ENCODE data around the gene U2SURP. TPM values are rescaled to one million over a fixed set of nuclear protein-coding genes. Genes with fewer than 3 reads are reported as not detected.

Gene U2SURP
- total RNA-seq, 1 donor from 2014 or later, result 40.8 TPM

DNA sequence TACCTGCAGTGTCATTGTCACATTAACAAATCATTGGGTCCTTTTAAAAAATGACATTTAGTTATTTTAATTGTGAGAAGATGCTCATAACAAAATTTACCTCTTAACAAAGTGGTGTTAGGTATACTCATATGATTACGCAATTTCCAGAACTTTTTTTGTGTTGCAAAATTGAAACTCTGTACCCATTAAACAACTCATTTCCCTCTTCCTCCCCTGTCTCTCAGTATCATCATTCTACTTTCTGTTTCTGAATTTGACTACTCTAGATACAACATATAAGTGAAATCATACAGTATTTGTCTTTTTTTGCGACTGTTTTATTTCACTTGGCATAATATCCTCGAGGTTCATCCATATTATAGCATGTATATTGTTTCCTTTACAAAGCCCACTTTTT is 59.5 kb downstream of the U2SURP start:
- DNase-seq (ENCODE audit: low read depth) (peak; percentile 35), FAIRE-seq (no peak)
- TF ChIP-seq, protein P1, sequence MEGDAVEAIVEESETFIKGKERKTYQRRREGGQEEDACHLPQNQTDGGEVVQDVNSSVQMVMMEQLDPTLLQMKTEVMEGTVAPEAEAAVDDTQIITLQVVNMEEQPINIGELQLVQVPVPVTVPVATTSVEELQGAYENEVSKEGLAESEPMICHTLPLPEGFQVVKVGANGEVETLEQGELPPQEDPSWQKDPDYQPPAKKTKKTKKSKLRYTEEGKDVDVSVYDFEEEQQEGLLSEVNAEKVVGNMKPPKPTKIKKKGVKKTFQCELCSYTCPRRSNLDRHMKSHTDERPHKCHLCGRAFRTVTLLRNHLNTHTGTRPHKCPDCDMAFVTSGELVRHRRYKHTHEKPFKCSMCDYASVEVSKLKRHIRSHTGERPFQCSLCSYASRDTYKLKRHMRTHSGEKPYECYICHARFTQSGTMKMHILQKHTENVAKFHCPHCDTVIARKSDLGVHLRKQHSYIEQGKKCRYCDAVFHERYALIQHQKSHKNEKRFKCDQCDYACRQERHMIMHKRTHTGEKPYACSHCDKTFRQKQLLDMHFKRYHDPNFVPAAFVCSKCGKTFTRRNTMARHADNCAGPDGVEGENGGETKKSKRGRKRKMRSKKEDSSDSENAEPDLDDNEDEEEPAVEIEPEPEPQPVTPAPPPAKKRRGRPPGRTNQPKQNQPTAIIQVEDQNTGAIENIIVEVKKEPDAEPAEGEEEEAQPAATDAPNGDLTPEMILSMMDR (IDR thresholded peaks at IDR 0.05; ENCODE audit: insufficient read depth, low read length, severe bottlenecking), result no peak
- no peaks in the 10 kb centered on the region for H3K36me3 ChIP-seq (ENCODE audit: control insufficient read depth, insufficient read depth, low read length)
- no peak overlapping the region for H3K4me3 ChIP-seq (ENCODE audit: low read depth, low read length)
- H3K27me3 ChIP-seq (ENCODE audit: control insufficient read depth, insufficient read depth, low read length), result no peaks in the 10 kb centered on the region

DNA sequence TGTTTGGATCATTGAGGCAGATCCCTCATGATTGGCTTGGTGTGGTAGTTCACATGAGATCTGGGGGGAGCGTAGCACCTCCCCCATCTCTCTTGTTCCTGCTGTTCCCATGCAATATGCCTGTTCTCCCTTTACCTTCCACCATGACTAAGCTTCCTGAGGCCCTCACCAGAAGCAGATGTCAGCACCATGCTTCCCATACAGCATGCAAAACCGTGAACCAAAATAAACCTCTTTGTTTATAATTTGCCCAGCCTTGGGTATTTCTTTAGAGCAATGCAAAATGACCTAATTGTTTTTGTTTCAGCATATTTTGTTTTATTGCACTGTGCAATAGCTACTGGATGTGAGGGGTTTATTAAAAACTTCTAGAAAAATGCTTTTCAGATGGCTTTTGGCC is 61.6 kb downstream of the U2SURP start:
- TF ChIP-seq, protein P1 (IDR thresholded peaks at IDR 0.05; ENCODE audit: insufficient read depth, low read length, severe bottlenecking), result no peak
- no peak overlapping the region for H3K4me3 ChIP-seq (ENCODE audit: low read depth, low read length)
- DNase-seq (ENCODE audit: low read depth) (no peak), FAIRE-seq (peak; percentile 66)
- H3K27me3 ChIP-seq (ENCODE audit: control insufficient read depth, insufficient read depth, low read length), result no peaks in the 10 kb centered on the region
- H3K36me3 ChIP-seq (ENCODE audit: control insufficient read depth, insufficient read depth, low read length), result no peaks in the 10 kb centered on the region

DNA sequence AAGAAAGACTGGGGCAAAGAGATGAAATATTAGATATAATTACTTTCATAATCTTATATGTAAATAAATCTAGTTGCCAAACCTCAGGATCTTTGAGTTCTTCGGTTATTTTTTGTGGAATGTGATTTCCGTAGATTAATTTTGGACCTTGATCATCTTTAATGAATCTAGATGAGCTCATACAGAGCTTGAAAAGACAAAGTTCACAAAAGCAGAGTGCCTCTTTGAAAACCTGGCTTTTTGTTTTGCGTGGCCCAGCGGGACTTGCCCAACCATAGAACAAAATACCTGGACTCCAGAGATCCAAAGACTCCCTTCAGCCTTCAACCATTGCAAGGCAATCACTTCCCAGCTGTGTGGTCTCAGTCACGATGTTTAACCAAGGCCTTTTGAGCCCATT is 63.4 kb downstream of the U2SURP start:
- DNase-seq (ENCODE audit: low read depth) (no peak), FAIRE-seq (no peak)
- no peaks in the 10 kb centered on the region for H3K27me3 ChIP-seq (ENCODE audit: control insufficient read depth, insufficient read depth, low read length)
- no peak overlapping the region for H3K4me3 ChIP-seq (ENCODE audit: low read depth, low read length)
- TF ChIP-seq, protein P1 (IDR thresholded peaks at IDR 0.05; ENCODE audit: insufficient read depth, low read length, severe bottlenecking), result no peak
- no peaks in the 10 kb centered on the region for H3K36me3 ChIP-seq (ENCODE audit: control insufficient read depth, insufficient read depth, low read length)

DNA sequence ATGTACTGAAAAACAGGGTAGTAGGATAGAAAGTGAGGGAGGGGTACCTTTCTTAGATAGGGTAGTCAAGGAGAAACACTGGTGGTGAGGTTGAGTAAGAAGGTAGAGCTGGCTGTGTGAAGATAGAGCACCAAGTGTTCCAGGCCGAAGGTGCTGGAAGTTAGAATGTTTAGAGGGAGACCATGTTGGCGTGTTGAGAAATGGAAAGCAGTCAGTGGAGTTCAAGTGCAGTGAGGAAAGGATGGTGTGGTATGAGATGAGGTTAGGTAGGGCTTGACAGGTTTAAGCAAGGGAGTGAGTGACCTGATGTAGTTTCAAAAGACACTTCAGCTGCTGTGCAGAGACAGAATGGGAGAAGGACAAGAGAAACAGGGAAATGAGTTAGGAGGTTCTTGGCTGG is 64.0 kb downstream of the U2SURP start:
- TF ChIP-seq, protein P1 (IDR thresholded peaks at IDR 0.05; ENCODE audit: insufficient read depth, low read length, severe bottlenecking), result no peak
- no peaks in the 10 kb centered on the region for H3K27me3 ChIP-seq (ENCODE audit: control insufficient read depth, insufficient read depth, low read length)
- no peak overlapping the region for H3K4me3 ChIP-seq (ENCODE audit: low read depth, low read length)
- FAIRE-seq (no peak), DNase-seq (ENCODE audit: low read depth) (no peak)
- no peaks in the 10 kb centered on the region for H3K36me3 ChIP-seq (ENCODE audit: control insufficient read depth, insufficient read depth, low read length)

DNA sequence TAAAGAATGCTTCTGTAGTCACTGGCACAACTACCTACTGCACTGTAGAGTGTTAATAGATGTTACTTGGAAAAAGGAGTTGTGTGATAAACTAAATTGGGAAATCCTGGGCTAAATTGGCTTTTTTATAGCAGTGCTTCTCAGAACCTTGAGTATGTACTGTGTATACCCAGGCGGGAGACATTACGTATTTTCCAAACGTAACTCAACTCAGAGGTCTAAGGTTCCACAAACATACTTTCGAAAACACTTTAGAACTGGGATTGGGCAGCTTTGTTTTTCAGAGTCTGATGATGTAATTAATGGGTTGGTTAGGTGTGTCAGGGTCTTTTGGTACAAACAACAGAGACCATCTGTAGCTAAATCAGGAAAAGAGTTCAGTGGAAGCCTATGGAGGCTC is 64.7 kb downstream of the U2SURP start:
- DNase-seq (ENCODE audit: low read depth), result no peak
- no peak for FAIRE-seq
- Histone ChIP-seq H3K36me3 (ENCODE audit: control insufficient read depth, insufficient read depth, low read length) (no peaks in the 10 kb centered on the region), H3K27me3 (ENCODE audit: control insufficient read depth, insufficient read depth, low read length) (no peaks in the 10 kb centered on the region), H3K4me3 (ENCODE audit: low read depth, low read length) (no peak overlapping the region)
- TF ChIP-seq, protein P1 (IDR thresholded peaks at IDR 0.05; ENCODE audit: insufficient read depth, low read length, severe bottlenecking), result no peak

DNA sequence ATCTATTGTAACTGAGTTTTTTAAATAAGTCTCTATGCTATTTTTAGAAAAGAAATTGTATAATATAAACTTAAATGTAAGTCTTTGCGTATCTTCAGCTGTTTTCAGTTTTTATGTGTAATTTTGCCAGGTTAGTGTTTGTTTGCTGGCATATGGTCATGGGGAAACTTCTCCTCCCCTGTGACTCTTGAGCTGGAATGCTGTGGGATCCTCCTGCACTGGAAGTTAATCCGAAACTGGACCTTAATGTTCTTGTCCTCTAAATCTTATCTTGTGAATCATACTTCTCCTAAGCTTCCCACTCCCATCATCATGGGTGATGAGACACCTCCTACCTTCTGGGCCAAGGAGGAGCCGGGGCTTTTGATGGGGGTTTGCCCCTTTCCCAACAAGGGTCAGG is 65.8 kb downstream of the U2SURP start:
- TF ChIP-seq, protein P1 (IDR thresholded peaks at IDR 0.05; ENCODE audit: insufficient read depth, low read length, severe bottlenecking), result no peak
- H3K36me3 ChIP-seq (ENCODE audit: control insufficient read depth, insufficient read depth, low read length), result no peaks in the 10 kb centered on the region
- DNase-seq (ENCODE audit: low read depth) (no peak), FAIRE-seq (no peak)
- H3K27me3 ChIP-seq (ENCODE audit: control insufficient read depth, insufficient read depth, low read length), result no peaks in the 10 kb centered on the region
- H3K4me3 ChIP-seq (ENCODE audit: low read depth, low read length), result no peak overlapping the region
